Measurements from ENCODE around the gene ZNF433.

GRCh38 chr19:11973019-11973810 is 62.3 kb downstream of the ZNF433 start:
- TF ChIP-seq ZNF274 (IDR thresholded peaks at IDR 0.05; ENCODE audit: low read depth, low read length) (no peak), YY1 (IDR thresholded peaks at IDR 0.05; ENCODE audit: insufficient read depth, insufficient read length) (no peak)
